ENCODE measurements around the gene USH1G.

The USH1G gene

DNA sequence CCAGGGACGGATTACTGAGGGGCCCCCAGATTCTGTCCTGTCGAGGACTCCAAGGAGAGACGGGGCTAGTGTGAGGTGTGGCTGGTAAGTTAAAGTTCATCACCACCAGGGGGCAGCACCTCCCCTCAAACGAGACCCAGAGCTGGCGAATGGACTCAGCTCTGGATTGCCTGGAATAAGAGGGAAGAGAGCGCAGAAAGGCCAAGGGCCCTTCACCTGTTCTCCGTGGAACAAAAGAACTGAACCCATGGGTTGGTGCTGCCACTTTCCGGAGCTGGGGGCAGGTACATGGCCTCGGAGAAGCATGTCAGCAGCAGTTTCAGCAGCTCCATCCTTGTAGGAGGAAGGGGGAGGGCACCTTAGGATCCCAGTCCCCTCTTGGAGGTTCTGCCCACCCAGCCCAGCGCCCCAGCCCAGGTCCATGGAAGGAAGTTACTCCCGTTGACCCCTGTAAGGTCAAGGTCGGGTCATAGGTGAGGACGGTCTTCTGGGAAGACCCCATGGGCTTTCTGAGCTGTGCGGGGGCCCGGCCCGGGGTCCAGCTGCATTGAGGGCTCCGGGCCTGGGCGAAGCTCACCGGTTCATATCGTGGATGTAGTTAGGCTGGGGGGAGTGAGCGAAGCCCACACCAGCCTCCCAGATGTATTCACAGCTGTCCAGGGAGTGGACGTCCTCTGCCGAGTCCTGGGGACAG is 38.7 kb upstream of the USH1G start:
- peak; percentile 76 for TF ChIP-seq CTCF (IDR thresholded peaks at IDR 0.05; ENCODE audit: insufficient read depth, low read length, missing control alignments)
- H3K4me3 ChIP-seq (ENCODE audit: low read depth, low read length): no peak overlapping the region
- peak; percentile 10 for DNase-seq (ENCODE audit: low read depth, low spot score)
- POLR2A ChIA-PET: interaction anchor here (0.7 to 1.3 kb wide), 3 partner anchors 12 to 51 kb away, joined by 3 to 8 read pairs (median 3); partner anchors contain the start of gene MRPL58
- CTCF ChIA-PET: interaction anchor here (0.6 to 9.5 kb wide), 66 partner anchors 8 to 671 kb away, joined by 3 to 181 read pairs (median 6); partner anchors contain the start of genes ARMC7, ATP5PD, CDR2L and HID1

DNA sequence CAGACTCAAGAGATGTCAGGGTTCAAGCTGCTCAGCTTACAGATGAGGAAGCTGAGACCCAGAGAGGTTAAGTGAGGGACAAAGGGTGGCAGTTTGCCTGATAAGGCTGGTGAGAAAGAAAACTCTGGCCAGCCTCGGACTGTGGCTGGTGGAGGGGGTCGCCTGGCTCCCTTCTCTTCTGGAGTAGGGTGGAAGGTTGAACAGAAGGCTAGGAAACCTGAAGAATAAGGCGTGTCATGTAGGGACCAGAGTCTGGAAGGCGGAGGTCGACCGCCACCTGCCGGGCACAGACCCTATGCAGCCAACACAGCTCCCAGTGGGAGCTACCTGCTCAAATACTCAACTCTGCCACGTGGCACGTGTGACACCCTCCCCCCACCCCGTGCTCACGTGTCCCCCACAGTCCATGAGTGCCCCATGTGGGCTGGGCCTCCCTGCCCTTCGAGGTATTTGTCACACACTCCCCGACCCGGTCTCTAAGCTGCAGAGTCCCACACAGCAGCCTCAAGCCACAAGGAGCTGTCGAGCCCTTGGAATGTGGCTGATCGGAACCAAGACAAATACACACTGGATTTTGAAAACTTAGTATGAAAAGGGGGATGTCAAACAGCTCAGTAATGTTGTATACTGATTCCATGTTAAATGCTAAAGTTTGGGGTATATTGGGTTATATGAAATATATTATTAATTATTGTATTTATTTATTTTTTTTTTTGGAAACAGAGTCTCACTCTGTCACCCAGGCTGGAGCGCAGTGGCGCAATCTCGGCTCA is 37.7 kb upstream of the USH1G start:
- POLR2A ChIA-PET: interaction anchor here (0.9 to 1.3 kb wide), 2 partner anchors 27 to 52 kb away, joined by 3 to 8 read pairs; partner anchors contain the start of genes CDR2L and MRPL58
- peak; percentile 60 for TF ChIP-seq CTCF (IDR thresholded peaks at IDR 0.05; ENCODE audit: insufficient read depth, low read length, missing control alignments)
- no peak for DNase-seq (ENCODE audit: low read depth, low spot score)
- CTCF ChIA-PET: interaction anchor here (0.6 to 9.5 kb wide), 57 partner anchors 9 to 452 kb away, joined by 3 to 181 read pairs (median 7); partner anchors contain the start of genes ARMC7, ATP5PD, CDR2L and HID1
- H3K4me3 ChIP-seq (ENCODE audit: low read depth, low read length): no peak overlapping the region

DNA sequence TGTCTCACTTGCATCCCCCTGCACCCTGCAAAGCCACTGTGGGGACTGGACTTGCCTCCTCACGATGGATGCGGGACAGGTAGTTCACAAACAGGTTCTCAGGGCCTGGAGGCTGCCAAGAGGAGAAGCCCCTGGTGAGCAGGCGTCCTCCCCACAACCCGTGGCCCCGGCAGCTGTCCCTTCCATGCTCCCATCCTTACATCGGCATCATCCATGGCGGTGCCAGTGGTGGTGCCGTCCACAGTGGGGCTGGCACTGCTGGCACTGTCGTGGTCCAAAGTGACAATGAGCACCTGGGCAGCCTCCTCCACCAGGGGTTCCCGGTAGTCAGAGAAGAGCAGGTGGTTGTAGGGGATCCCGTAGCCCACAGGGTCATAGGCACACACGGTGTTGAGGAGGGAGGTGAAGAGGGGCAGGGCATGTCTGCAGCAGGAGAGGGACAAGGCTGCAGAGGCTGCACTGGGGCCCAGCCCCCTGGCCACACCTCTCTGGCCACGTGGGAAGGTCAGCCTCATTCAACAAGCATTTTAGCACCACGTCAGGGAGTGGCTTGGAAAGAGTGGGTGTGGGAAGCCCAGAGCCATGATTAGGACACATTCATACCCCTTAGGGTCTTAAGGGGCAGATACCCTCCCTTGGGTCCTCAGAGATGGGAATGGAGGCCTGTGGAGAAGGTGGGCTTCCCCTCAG is 36.9 kb upstream of the USH1G start:
- no peak for DNase-seq (ENCODE audit: low read depth, low spot score)
- ChIA-PET CTCF (interaction anchor here (1.0 to 9.5 kb wide), 39 partner anchors 10 to 311 kb away, joined by 3 to 181 read pairs (median 18); partner anchors contain the start of genes ARMC7, ATP5PD, CDR2L and HID1), POLR2A (no interaction called here)
- no peak overlapping the region for H3K4me3 ChIP-seq (ENCODE audit: low read depth, low read length)
- TF ChIP-seq CTCF (IDR thresholded peaks at IDR 0.05; ENCODE audit: insufficient read depth, low read length, missing control alignments): no peak

- ChIA-PET POLR2A (no interaction called here), CTCF (interaction anchor here (0.7 to 9.5 kb wide), 42 partner anchors 10 to 301 kb away, joined by 3 to 181 read pairs (median 4); partner anchors contain the start of genes CDR2L, HID1, MRPL58 and OTOP2)
- peak; percentile 94 for TF ChIP-seq CTCF (IDR thresholded peaks at IDR 0.05; ENCODE audit: insufficient read depth, low read length, missing control alignments)
- H3K4me3 ChIP-seq (ENCODE audit: low read depth, low read length): no peak overlapping the region
- no peak for DNase-seq (ENCODE audit: low read depth, low spot score)
Observed at GRCh38 chr17:74957935-74958740, 35.1 kb upstream of the USH1G start.

DNA sequence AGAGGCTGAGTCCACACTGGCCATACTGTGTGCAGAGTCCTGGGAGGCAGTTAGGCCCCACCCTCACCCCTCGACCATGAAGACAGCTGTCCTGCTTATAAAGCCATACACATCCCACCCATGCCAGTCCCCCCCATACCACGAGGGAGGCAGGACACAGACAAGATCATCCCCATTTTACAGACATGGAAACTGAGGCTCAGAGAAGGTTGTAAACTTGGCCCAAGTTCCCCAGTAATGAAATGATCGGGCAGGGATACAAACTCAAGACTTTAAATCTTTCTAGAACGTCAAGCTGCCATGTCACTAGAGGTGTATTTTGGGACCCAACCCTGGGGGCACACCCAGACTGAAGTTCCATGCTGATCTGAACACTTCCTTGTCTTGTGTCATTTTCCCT is 33.0 kb upstream of the USH1G start:
- ChIA-PET POLR2A (no interaction called here), CTCF (interaction anchor here (1.1 to 9.5 kb wide), 7 partner anchors 11 to 246 kb away, joined by 3 to 181 read pairs (median 38); partner anchors contain the start of genes HID1, OTOP2 and USH1G)
- H3K4me3 ChIP-seq (ENCODE audit: low read depth, low read length): no peak overlapping the region
- DNase-seq (ENCODE audit: low read depth, low spot score): no peak
- no peak for TF ChIP-seq CTCF (IDR thresholded peaks at IDR 0.05; ENCODE audit: insufficient read depth, low read length, missing control alignments)

Data from AG04449 (cell line).